ENCODE measurements around the gene TRABD2B. TPM values are rescaled to one million over a fixed set of nuclear protein-coding genes. Genes with fewer than 3 reads are reported as not detected.

Gene TRABD2B
- total RNA-seq, 1 experiment from 2014 or later: 0.05 TPM

- ChIA-PET RAD21 (ENCODE audit: low non-redundant PET in 1 of 2, low total read pairs in 2 of 2, uncharacterized antibody in 2 of 2, unreplicated experiment in 2 of 2) (no interaction called here), CTCF (interaction anchor here (1.3 to 1.6 kb wide), 2 partner anchors 9 to 110 kb away, joined by 5 to 6 read pairs; no protein-coding TSS in a partner anchor), POLR2A (no interaction called here)
- intact Hi-C loops (cut with micrococcal nuclease): no loop called here
- Histone ChIP-seq H3K36me3 (ENCODE audit: control insufficient read depth in 1 of 2, insufficient read depth in 2 of 2, low read length in 2 of 2) (no peaks in the 10 kb centered on the region), H3K9me2 (ENCODE audit: insufficient read depth) (no peaks in the 10 kb centered on the region), H3K27me3 (ENCODE audit: insufficient read depth, low read length) (0 out of 2 replicates have a peak, but pooled peaks cover 4% of the 10 kb centered on the region), H3K4me3 (replicated peaks in 1 of 2; ENCODE audit: low read depth in 1 of 2, low read length in 2 of 2) (no peak overlapping the region), H3K27ac (ENCODE audit: low read depth, low read length) (no peak overlapping the region), H4K20me1 (ENCODE audit: insufficient read depth) (no peaks in the 10 kb centered on the region), H3K79me2 (ENCODE audit: insufficient read depth, low read length) (no peaks in the 10 kb centered on the region), H3K4me2 (ENCODE audit: low read length) (no peak overlapping the region), H3K4me1 (ENCODE audit: control insufficient read depth in 1 of 2, insufficient read depth in 2 of 2, low read length in 2 of 2) (no peaks in the 10 kb centered on the region), H3K9me3 (ENCODE audit: control insufficient read depth in 1 of 2, insufficient read depth in 1 of 2, low read depth in 1 of 2, low read length in 2 of 2) (no peaks in the 10 kb centered on the region), H2AFZ (ENCODE audit: low read depth, low read length, poor library complexity, severe bottlenecking) (no peak overlapping the region), H3K9ac (ENCODE audit: low read length) (no peak overlapping the region)
- no peak for DNase-seq (ENCODE audit: low read depth, low spot score)
- no peak for ATAC-seq
- no peak for TF ChIP-seq SP1 (IDR thresholded peaks at IDR 0.05; ENCODE audit: low read depth)
- no peak for TF ChIP-seq TCF7L2 (IDR thresholded peaks at IDR 0.05; ENCODE audit: borderline replicate concordance, extremely low read depth, insufficient read depth, insufficient read length)
- TF ChIP-seq ELF1 (IDR thresholded peaks at IDR 0.05; ENCODE audit: borderline replicate concordance, low read depth): no peak
- BruUV-seq (replicated peaks): no TSS peak
These were observed 46.2 kb downstream of the TRABD2B start for GRCh38 chr1:47951026-47951425.

- intact Hi-C loops (cut with micrococcal nuclease): no loop called here
- TF ChIP-seq ELF1 (IDR thresholded peaks at IDR 0.05; ENCODE audit: borderline replicate concordance, low read depth): no peak
- TF ChIP-seq SP1 (IDR thresholded peaks at IDR 0.05; ENCODE audit: low read depth): no peak
- TF ChIP-seq ZNF274 (IDR thresholded peaks at IDR 0.05; ENCODE audit: low read depth, low read length): no peak
- no peak for TF ChIP-seq EZH2phosphoT487 (IDR thresholded peaks at IDR 0.05; ENCODE audit: borderline replicate concordance)
- TF ChIP-seq CTCF (IDR thresholded peaks at IDR 0.05 in 2 of 3, conservative IDR thresholded peaks at IDR 0.05 in 1 of 3; ENCODE audit: borderline replicate concordance in 1 of 3, insufficient read depth in 1 of 3, low read depth in 2 of 3, low read length in 2 of 3): no peak
- no peak for TF ChIP-seq YY1 (IDR thresholded peaks at IDR 0.05; ENCODE audit: extremely low read depth, insufficient replicate concordance, low read depth, low read length)
- TF ChIP-seq EGR1 (IDR thresholded peaks at IDR 0.05; ENCODE audit: low read depth): no peak
- TF ChIP-seq FOSL1 (IDR thresholded peaks at IDR 0.05; ENCODE audit: low read depth): no peak
- TF ChIP-seq JUND (IDR thresholded peaks at IDR 0.05): no peak
- no peak for TF ChIP-seq EZH2 (IDR thresholded peaks at IDR 0.05)
- TF ChIP-seq SIN3A (IDR thresholded peaks at IDR 0.05; ENCODE audit: low read depth): no peak
- TF ChIP-seq ATF3 (IDR thresholded peaks at IDR 0.05): no peak
- TF ChIP-seq REST (IDR thresholded peaks at IDR 0.05; ENCODE audit: low read depth): no peak
These were observed 46.7 kb downstream of the TRABD2B start for GRCh38 chr1:47950471-47950870.

More at GRCh38 chr1:47950471-47950870, 46.7 kb downstream of the TRABD2B start:
- H3K36me3 ChIP-seq (ENCODE audit: control insufficient read depth in 1 of 2, insufficient read depth in 2 of 2, low read length in 2 of 2): no peaks in the 10 kb centered on the region
- RAD21 ChIA-PET (ENCODE audit: low non-redundant PET in 1 of 2, low total read pairs in 2 of 2, uncharacterized antibody in 2 of 2, unreplicated experiment in 2 of 2): no interaction called here
- no peak overlapping the region for H2AFZ ChIP-seq (ENCODE audit: low read depth, low read length, poor library complexity, severe bottlenecking)
- no peak for DNase-seq (ENCODE audit: low read depth, low spot score)
- H4K20me1 ChIP-seq (ENCODE audit: insufficient read depth): no peaks in the 10 kb centered on the region
- no peaks in the 10 kb centered on the region for H3K4me1 ChIP-seq (ENCODE audit: control insufficient read depth in 1 of 2, insufficient read depth in 2 of 2, low read length in 2 of 2)
- CTCF ChIA-PET: no interaction called here
- H3K4me3 ChIP-seq (replicated peaks in 1 of 2; ENCODE audit: low read depth in 1 of 2, low read length in 2 of 2): no peak overlapping the region
- no peak overlapping the region for H3K4me2 ChIP-seq (ENCODE audit: low read length)
- H3K27ac ChIP-seq (ENCODE audit: low read depth, low read length): no peak overlapping the region
- H3K9ac ChIP-seq (ENCODE audit: low read length): no peak overlapping the region
- no peaks in the 10 kb centered on the region for H3K9me2 ChIP-seq (ENCODE audit: insufficient read depth)
- 0 out of 2 replicates have a peak, but pooled peaks cover 10% of the 10 kb centered on the region for H3K27me3 ChIP-seq (ENCODE audit: insufficient read depth, low read length)
- ATAC-seq: no peak
- POLR2A ChIA-PET: no interaction called here
- no peaks in the 10 kb centered on the region for H3K9me3 ChIP-seq (ENCODE audit: control insufficient read depth in 1 of 2, insufficient read depth in 1 of 2, low read depth in 1 of 2, low read length in 2 of 2)
- BruUV-seq (replicated peaks): no TSS peak
- H3K79me2 ChIP-seq (ENCODE audit: insufficient read depth, low read length): no peaks in the 10 kb centered on the region

Data from HCT116 (cell line).